ENCODE measurements around the gene CHAT.
"Not testable (repeated sequence)": the region's sequence is repeated elsewhere in the genome, so short reads cannot be mapped to it uniquely, and the experiment has no call there.

DNA sequence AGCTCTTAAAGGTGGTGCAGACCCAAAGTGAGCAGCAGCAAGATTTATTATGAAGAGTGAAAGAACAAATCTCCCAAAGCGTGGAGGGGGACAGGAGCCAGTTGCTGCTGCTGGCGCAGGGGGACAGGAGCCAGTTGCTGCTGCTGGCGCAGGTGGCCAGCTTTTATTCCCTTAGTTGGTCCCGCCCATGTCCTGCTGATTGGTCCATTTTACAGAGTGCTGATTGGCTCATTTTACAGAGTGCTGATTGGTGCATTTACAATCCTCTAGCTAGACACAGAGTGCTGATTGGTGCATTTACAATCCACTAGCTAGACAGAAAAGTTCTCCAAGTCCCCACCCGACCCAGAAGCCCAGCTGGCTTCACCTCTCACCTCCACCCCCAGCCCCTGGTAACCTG lies 68.6 kb downstream of the CHAT start:
- not testable (repeated sequence) for TF ChIP-seq POLR2A (IDR thresholded peaks at IDR 0.05)
- TF ChIP-seq, protein P1, sequence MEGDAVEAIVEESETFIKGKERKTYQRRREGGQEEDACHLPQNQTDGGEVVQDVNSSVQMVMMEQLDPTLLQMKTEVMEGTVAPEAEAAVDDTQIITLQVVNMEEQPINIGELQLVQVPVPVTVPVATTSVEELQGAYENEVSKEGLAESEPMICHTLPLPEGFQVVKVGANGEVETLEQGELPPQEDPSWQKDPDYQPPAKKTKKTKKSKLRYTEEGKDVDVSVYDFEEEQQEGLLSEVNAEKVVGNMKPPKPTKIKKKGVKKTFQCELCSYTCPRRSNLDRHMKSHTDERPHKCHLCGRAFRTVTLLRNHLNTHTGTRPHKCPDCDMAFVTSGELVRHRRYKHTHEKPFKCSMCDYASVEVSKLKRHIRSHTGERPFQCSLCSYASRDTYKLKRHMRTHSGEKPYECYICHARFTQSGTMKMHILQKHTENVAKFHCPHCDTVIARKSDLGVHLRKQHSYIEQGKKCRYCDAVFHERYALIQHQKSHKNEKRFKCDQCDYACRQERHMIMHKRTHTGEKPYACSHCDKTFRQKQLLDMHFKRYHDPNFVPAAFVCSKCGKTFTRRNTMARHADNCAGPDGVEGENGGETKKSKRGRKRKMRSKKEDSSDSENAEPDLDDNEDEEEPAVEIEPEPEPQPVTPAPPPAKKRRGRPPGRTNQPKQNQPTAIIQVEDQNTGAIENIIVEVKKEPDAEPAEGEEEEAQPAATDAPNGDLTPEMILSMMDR (IDR thresholded peaks at IDR 0.05) = not testable (repeated sequence)
